ENCODE measurements around the gene PM20D2.

The PM20D2 gene

GRCh38 chr6:89145091-89145955 is 532 bp upstream of the PM20D2 start:
- DNase-seq (ENCODE audit: low spot score): peak; percentile 27

DNA sequence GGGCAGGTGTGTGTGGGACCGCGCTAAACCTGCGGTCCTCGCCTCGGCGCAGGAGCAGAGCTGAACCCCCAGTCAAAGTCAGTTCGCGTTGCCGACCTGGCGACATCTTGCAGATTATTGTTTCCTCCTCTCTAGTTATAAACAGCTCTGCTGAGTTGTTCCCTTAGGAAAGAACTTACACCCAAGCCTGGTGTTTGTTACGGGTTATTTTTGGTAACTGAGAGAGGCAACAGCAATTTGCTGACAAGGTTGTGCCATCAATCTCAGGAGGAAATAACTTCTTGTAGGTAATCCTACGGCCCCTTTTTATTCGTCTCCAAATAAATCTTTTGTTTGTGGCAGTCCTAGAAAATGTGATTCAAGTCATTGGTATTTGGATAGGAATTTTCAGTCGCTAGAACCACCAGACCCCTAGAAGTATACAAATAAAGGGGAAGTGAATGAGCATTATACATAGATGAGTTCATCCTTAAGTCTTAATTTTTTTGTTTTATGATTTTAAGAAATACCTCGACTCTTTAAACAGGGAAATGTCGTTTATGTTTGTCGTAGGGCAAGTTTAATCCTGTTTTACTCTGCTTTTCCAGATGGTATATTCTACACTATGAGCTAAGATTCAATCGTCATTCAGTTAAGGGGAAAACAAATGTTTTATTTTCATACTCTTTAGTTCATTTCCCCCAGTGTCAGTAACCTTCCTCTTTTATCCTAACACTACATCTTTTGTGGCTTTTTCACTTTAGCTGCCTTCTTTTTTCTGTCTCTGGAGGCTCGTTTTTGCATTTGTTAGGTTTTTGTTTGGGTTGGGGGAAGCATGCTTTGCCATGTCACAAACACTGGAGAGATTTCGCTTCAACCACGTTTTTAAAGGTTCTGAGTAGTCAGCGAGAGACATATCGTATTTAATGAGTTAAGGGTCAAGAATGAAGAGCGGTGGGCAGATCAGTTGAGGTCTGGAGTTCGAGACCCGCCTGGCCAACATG is 1.2 kb downstream of the PM20D2 start:
- DNase-seq (ENCODE audit: low spot score): peak; percentile 16

DNA sequence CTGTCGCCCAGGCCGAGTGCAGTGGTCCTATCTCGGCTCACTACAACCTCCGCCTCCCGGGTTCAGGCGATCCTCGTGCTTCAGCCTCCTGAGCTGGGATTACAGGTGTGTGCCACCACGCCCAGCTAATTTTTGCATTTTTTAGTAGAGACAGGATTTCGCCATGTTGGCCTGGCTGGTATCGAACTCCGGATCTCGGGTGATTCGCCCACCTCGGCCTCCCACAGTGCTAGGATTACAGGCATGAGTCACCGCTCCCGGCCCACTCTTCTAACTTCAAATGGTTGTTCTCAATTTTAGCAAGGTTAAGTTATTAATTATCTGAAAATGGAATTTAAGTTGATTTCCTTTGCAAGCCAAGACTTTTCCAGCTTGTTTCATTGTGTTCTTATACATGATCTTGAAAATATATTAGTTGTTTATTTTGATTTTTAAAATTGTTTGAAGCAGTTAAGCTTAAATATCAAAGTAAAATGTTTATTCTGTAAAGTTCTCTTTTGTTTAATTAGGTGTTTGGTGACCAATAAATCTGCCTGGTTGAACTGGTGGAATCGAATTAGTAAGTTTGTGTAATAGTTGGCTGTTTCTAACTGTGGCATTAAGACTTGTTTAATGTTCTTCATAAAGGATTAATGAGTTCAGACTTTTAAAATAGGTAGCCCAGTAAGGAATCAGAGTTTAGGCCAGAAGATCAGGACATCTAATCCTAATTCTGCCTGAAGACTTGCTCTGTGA is 2.3 kb downstream of the PM20D2 start:
- no peak for DNase-seq (ENCODE audit: low spot score)

DNA sequence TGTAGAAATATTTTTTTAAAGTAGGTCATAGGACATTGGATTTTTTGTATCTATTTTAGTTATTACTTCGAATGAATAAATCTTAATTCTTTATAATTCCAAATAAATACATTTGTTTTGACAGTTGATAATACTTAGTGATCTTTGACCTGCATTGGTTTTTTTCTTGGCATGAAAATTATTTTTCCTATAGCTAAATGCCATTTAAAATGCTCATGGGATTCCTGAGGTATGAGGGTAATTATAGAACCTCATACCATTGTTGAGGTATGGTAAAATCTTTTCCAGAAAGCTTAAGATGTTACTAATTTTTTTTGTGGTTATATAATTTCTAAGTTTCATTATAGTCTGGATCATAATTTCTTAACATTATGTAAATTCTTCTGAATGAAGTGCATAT is 8.3 kb downstream of the PM20D2 start:
- DNase-seq (ENCODE audit: low spot score): no peak

- DNase-seq (ENCODE audit: low spot score): no peak
These were observed 14.7 kb downstream of the PM20D2 start for GRCh38 chr6:89160331-89161092.

DNA sequence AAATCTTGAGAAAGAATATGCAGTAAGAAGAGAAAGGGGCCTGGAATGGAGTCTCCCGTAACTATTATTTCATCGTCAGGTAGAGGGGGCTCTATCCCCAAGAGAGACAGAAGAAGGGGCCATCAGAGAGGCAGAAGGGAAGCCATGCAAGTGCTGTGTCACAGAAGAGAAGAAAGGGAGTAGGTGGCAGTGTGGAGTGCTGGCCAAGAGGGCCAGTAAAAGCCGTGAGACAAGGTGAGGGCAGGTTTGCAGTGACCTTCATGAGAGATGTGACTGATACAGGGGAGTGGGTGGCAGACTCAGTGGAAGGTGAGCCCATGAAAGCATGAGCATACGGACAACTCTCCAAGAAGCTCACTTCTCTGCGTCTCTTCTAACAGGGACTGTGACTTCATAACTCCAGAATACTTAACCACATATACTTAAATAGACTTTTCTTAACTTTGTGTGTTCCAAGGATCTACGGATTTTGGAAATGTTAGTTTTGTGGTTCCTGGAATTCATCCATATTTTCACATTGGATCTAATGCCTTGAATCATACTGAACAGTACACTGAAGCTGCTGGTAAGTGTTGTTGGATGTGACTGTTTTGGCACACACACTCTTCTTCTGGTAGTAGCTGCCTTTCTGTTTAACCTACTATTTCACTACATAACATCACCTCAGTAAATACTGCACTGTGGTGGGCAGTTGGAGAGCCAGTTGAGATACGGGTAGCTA is 15.6 kb downstream of the PM20D2 start:
- DNase-seq (ENCODE audit: low spot score): no peak

DNA sequence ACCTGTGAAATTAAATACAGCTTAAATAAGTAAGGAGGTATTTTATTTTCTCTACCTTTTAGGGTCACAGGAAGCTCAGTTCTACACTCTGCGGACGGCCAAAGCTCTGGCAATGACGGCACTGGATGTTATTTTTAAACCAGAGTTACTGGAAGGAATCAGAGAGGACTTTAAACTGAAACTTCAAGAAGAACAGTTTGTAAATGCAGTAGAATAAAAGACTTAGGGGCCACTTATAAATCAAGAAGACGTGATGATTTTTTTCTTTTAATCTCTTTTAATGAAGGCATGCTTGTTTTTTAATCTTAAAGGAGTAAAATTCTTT is 16.2 kb downstream of the PM20D2 start:
- DNase-seq (ENCODE audit: low spot score): no peak

DNA sequence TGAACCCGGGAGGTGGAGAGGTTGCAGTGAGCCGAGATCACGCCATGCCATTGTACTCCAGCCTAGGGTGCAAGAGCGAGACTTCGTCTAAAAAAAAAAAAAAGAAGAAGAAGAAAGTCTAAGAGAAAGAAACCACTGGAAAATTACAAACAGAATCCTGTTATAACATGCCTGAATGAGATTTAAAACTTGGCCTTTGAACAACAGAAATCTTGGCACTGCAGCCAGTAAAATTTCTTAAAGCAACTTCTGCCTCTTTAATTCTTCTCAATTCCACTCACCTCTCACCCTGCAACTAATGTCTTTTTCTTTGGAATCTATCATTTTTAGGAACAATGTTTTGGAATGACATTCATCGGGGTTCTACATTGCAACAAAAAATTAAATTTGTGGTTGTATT is 26.3 kb downstream of the PM20D2 start:
- no peak for DNase-seq (ENCODE audit: low spot score)

- DNase-seq (ENCODE audit: low spot score): no peak
These were observed 27.8 kb downstream of the PM20D2 start for GRCh38 chr6:89173634-89174033.

DNA sequence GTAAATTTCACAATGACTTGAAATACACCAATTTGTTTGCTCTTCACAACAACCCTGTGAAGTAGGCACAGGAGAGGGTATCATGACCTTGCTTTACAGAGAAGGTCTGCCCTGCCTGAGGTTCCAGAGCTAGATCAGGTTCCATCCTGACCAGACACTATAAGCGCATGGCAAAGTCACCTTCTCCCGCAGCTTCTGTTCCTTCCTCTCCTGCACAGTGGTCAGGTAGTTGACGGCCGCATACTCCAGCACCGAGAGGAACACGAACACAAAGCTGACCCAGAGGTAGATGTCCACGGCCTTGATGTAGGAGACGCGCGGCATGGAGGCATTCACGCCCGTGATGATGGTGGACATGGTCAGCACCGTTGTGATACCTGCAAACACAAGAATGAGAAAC is 34.3 kb downstream of the PM20D2 start:
- no peak for DNase-seq (ENCODE audit: low spot score)

DNA sequence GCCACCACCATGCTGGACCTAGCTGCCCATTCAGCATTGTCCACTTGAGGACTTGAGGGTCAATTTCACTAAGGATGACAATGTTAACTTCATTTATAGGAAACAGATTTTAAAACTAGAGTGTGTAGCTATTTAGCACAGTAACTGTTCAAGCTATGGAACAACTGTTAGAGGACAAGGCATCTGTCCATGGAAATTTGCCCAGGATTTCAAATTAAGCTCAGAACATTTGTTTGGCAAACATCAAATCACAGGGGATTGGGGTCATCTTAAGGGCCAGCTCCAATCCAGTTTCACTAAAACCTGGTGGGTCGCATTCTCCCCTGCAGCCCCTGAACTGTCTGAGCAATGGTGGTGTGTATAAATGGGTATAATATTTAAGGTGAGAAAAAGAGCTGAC is 35.1 kb downstream of the PM20D2 start:
- no peak for DNase-seq (ENCODE audit: low spot score)

GRCh38 chr6:89183294-89183693 is 37.4 kb downstream of the PM20D2 start:
- DNase-seq (ENCODE audit: low spot score): no peak

GRCh38 chr6:89184344-89184743 is 38.5 kb downstream of the PM20D2 start:
- no peak for DNase-seq (ENCODE audit: low spot score)

GRCh38 chr6:89186762-89187161 is 40.9 kb downstream of the PM20D2 start:
- DNase-seq (ENCODE audit: low spot score): no peak

DNA sequence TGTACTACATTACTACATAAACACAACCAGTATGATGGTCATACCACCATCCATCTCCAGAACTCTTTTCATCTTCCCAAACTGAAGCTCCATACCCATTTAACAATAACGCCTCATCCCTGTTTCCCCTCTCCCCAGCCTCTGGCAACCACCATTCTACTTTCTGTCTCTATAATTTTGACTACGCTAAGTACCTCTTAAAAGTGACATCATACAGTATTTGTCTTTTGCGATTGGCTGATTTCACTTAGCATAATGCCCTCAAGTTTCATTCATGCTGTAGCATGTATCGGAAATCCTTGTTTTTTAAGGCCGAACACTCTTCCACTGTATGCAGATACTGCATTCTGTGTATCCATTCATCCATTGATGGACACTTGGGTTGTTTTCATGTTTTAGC is 41.6 kb downstream of the PM20D2 start:
- no peak for DNase-seq (ENCODE audit: low spot score)

- DNase-seq (ENCODE audit: low spot score): no peak
These were observed 44.9 kb downstream of the PM20D2 start for GRCh38 chr6:89190741-89191140.

- DNase-seq (ENCODE audit: low spot score): no peak
These were observed 48.7 kb downstream of the PM20D2 start for GRCh38 chr6:89194559-89194958.

DNA sequence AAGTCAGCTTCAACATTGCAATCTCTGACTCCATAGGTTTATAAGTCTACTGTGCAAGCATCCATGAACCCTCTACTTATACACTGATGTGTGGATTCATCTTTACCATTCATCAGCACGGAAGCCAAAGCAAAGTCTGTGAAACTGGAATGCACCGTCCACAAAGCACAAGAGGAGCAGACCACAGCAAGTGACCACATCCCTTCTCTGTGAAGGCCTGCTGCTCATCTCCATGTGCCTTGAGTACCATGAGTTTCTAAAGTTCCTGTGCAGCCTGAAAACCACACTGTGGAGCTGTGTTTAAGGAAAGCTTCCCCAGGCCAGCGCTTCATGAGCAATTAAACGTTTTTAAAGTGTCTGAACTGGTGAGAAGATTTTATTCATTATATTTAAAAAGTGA is 51.3 kb downstream of the PM20D2 start:
- no peak for DNase-seq (ENCODE audit: low spot score)

- DNase-seq (ENCODE audit: low spot score): no peak
These were observed 52.4 kb downstream of the PM20D2 start for GRCh38 chr6:89198235-89198634.

GRCh38 chr6:89199579-89199978 is 53.7 kb downstream of the PM20D2 start:
- DNase-seq (ENCODE audit: low spot score): no peak

DNA sequence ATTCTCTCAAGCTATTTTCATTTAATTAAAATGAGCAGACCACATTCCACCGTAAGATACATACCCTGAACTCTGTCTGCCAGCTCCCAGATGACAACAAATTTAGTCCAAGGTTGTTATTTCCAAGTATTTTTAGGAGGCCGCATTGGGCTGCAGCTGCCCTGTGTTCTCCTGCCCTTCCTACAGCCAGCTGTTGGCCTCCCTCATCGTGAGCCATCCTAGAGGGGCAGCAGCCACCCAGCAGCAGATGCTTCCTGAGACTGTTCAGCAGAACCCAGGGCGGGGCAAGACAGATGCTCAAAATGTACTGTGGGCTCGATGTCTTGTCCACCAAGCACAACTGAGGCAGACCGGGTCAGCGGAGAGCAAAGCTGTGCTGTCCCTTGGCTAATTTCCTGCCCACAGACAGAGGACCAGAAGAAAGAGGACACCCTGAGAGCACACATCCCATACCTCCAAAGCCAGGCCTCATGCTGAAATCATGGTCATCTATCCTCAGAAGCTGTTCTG is 54.9 kb downstream of the PM20D2 start:
- DNase-seq (ENCODE audit: low spot score): no peak
